ENCODE measurements around the gene KCNQ2.

Gene KCNQ2

GRCh38 chr20:63478346-63479302, 6.2 kb upstream of the KCNQ2 start:
- Histone ChIP-seq H3K79me1 (ENCODE audit: low read length) (no peaks in the 10 kb centered on the region), H3K4ac (ENCODE audit: low read depth, low read length) (no peak overlapping the region), H4K8ac (ENCODE audit: low read depth, low read length) (no peak overlapping the region), H3K56ac (ENCODE audit: low read length) (no peak overlapping the region), H3K79me2 (ENCODE audit: control insufficient read depth, insufficient read depth, low read length) (no peaks in the 10 kb centered on the region), H4K5ac (ENCODE audit: low read length) (no peak overlapping the region), H3K9ac (ENCODE audit: low read length) (no peak overlapping the region), H2BK15ac (replicated peaks; ENCODE audit: low read depth) (no peak overlapping the region), H3K23ac (ENCODE audit: low read length) (no peak overlapping the region), H3K18ac (ENCODE audit: low read length) (no peak overlapping the region), H2BK5ac (ENCODE audit: low read length) (no peak overlapping the region), H3K27me3 (ENCODE audit: insufficient read depth, low read length, poor library complexity) (no peaks in the 10 kb centered on the region), H3K4me2 (ENCODE audit: low read length) (no peak overlapping the region), H3K27ac (ENCODE audit: low read depth, low read length) (no peak overlapping the region), H3K36me3 (ENCODE audit: control insufficient read depth, insufficient read depth, low read length) (no peaks in the 10 kb centered on the region), H3K4me3 (ENCODE audit: low read length) (no peak overlapping the region), H2BK120ac (ENCODE audit: low read depth, low read length) (no peak overlapping the region), H2AK5ac (ENCODE audit: low read length) (no peak overlapping the region), H3K4me1 (ENCODE audit: control insufficient read depth, low read depth, low read length) (no peaks in the 10 kb centered on the region)
- WGBS (ENCODE audit: extremely low coverage, insufficient coverage, low lambda C conversion rate) = no CpG with 5 or more reads among the region's 34 CpGs
- no peak for DNase-seq

GRCh38 chr20:63477944-63478343, 5.5 kb upstream of the KCNQ2 start:
- H3K56ac ChIP-seq (ENCODE audit: low read length) = no peak overlapping the region
- no peak overlapping the region for H3K27ac ChIP-seq (ENCODE audit: low read depth, low read length)
- no peak for DNase-seq
- H3K23ac ChIP-seq (ENCODE audit: low read length) = no peak overlapping the region
- no peaks in the 10 kb centered on the region for H3K79me1 ChIP-seq (ENCODE audit: low read length)
- H3K9ac ChIP-seq (ENCODE audit: low read length) = no peak overlapping the region
- no CpG with 5 or more reads among the region's 17 CpGs for WGBS (ENCODE audit: extremely low coverage, insufficient coverage, low lambda C conversion rate)
- H3K4me3 ChIP-seq (ENCODE audit: low read length) = no peak overlapping the region
- no peak overlapping the region for H3K4ac ChIP-seq (ENCODE audit: low read depth, low read length)
- H2BK15ac ChIP-seq (replicated peaks; ENCODE audit: low read depth) = no peak overlapping the region
- H3K36me3 ChIP-seq (ENCODE audit: control insufficient read depth, insufficient read depth, low read length) = no peaks in the 10 kb centered on the region
- H3K27me3 ChIP-seq (ENCODE audit: insufficient read depth, low read length, poor library complexity) = no peaks in the 10 kb centered on the region
- H4K8ac ChIP-seq (ENCODE audit: low read depth, low read length) = no peak overlapping the region
- no peak overlapping the region for H4K5ac ChIP-seq (ENCODE audit: low read length)
- no peak overlapping the region for H3K4me2 ChIP-seq (ENCODE audit: low read length)
- no peaks in the 10 kb centered on the region for H3K4me1 ChIP-seq (ENCODE audit: control insufficient read depth, low read depth, low read length)
- no peak overlapping the region for H2AK5ac ChIP-seq (ENCODE audit: low read length)
- no peaks in the 10 kb centered on the region for H3K79me2 ChIP-seq (ENCODE audit: control insufficient read depth, insufficient read depth, low read length)
- H2BK5ac ChIP-seq (ENCODE audit: low read length) = no peak overlapping the region
- H3K18ac ChIP-seq (ENCODE audit: low read length) = no peak overlapping the region
- H2BK120ac ChIP-seq (ENCODE audit: low read depth, low read length) = no peak overlapping the region

- H3K27ac ChIP-seq (ENCODE audit: low read depth, low read length) = no peak overlapping the region
- H3K4me3 ChIP-seq (ENCODE audit: low read length) = no peak overlapping the region
- no peaks in the 10 kb centered on the region for H3K36me3 ChIP-seq (ENCODE audit: control insufficient read depth, insufficient read depth, low read length)
- no peak overlapping the region for H3K9ac ChIP-seq (ENCODE audit: low read length)
- no peak overlapping the region for H2BK15ac ChIP-seq (replicated peaks; ENCODE audit: low read depth)
- no peak overlapping the region for H2BK5ac ChIP-seq (ENCODE audit: low read length)
- no peak overlapping the region for H3K56ac ChIP-seq (ENCODE audit: low read length)
- H3K4me2 ChIP-seq (ENCODE audit: low read length) = no peak overlapping the region
- no peak overlapping the region for H3K18ac ChIP-seq (ENCODE audit: low read length)
- no peaks in the 10 kb centered on the region for H3K79me1 ChIP-seq (ENCODE audit: low read length)
- no peak overlapping the region for H4K5ac ChIP-seq (ENCODE audit: low read length)
- no peak overlapping the region for H4K8ac ChIP-seq (ENCODE audit: low read depth, low read length)
- DNase-seq = no peak
- no peak overlapping the region for H2BK120ac ChIP-seq (ENCODE audit: low read depth, low read length)
- no peak overlapping the region for H3K23ac ChIP-seq (ENCODE audit: low read length)
- H3K4me1 ChIP-seq (ENCODE audit: control insufficient read depth, low read depth, low read length) = no peaks in the 10 kb centered on the region
- H3K27me3 ChIP-seq (ENCODE audit: insufficient read depth, low read length, poor library complexity) = no peaks in the 10 kb centered on the region
- H3K79me2 ChIP-seq (ENCODE audit: control insufficient read depth, insufficient read depth, low read length) = no peaks in the 10 kb centered on the region
- H2AK5ac ChIP-seq (ENCODE audit: low read length) = no peak overlapping the region
- H3K4ac ChIP-seq (ENCODE audit: low read depth, low read length) = no peak overlapping the region
- no CpG with 5 or more reads among the region's 21 CpGs for WGBS (ENCODE audit: extremely low coverage, insufficient coverage, low lambda C conversion rate)
Observed at GRCh38 chr20:63477061-63477616, 4.7 kb upstream of the KCNQ2 start.

DNA sequence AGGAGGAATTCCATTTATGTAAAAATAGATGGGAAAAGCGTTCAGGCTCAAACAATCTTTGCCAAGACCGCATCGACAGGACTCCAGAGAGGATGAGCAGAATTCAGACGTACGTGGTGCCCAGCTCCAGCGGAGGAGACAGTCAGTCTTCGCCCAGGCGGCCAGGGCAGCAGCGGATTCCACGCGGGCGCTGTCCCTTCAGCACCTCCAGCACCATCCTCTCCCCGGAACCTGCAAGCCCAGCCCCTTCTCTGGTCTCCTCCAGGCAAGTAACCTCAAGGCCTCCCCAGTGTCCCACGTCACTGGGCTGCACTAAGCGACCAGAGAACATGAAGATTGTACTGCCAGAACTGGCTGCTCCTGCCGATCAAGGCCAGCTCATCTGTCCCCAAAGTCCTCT, 2.8 kb upstream of the KCNQ2 start:
- Histone ChIP-seq H3K4me1 (ENCODE audit: control insufficient read depth, low read depth, low read length) (no peaks in the 10 kb centered on the region), H3K27me3 (ENCODE audit: insufficient read depth, low read length, poor library complexity) (no peaks in the 10 kb centered on the region), H3K23ac (ENCODE audit: low read length) (no peak overlapping the region), H4K5ac (ENCODE audit: low read length) (no peak overlapping the region), H3K36me3 (ENCODE audit: control insufficient read depth, insufficient read depth, low read length) (no peaks in the 10 kb centered on the region), H2BK5ac (ENCODE audit: low read length) (no peak overlapping the region), H2AK5ac (ENCODE audit: low read length) (no peak overlapping the region), H2BK120ac (ENCODE audit: low read depth, low read length) (no peak overlapping the region), H3K4me2 (ENCODE audit: low read length) (no peak overlapping the region), H2BK15ac (replicated peaks; ENCODE audit: low read depth) (no peak overlapping the region), H3K9ac (ENCODE audit: low read length) (no peak overlapping the region), H3K56ac (ENCODE audit: low read length) (no peak overlapping the region), H3K4me3 (ENCODE audit: low read length) (no peak overlapping the region), H3K18ac (ENCODE audit: low read length) (no peak overlapping the region), H4K8ac (ENCODE audit: low read depth, low read length) (no peak overlapping the region), H3K79me2 (ENCODE audit: control insufficient read depth, insufficient read depth, low read length) (peaks cover 9% of the 10 kb centered on the region), H3K79me1 (ENCODE audit: low read length) (peaks cover 2% of the 10 kb centered on the region), H3K27ac (ENCODE audit: low read depth, low read length) (no peak overlapping the region), H3K4ac (ENCODE audit: low read depth, low read length) (no peak overlapping the region)
- DNase-seq = peak; percentile 78
- WGBS (ENCODE audit: extremely low coverage, insufficient coverage, low lambda C conversion rate) = no CpG with 5 or more reads among the region's 16 CpGs

- Histone ChIP-seq H3K27ac (ENCODE audit: low read depth, low read length) (no peak overlapping the region), H3K56ac (ENCODE audit: low read length) (no peak overlapping the region), H2BK120ac (ENCODE audit: low read depth, low read length) (no peak overlapping the region), H4K8ac (ENCODE audit: low read depth, low read length) (no peak overlapping the region), H2BK15ac (replicated peaks; ENCODE audit: low read depth) (no peak overlapping the region), H3K4me1 (ENCODE audit: control insufficient read depth, low read depth, low read length) (no peaks in the 10 kb centered on the region), H3K18ac (ENCODE audit: low read length) (no peak overlapping the region), H3K27me3 (ENCODE audit: insufficient read depth, low read length, poor library complexity) (no peaks in the 10 kb centered on the region), H4K5ac (ENCODE audit: low read length) (no peak overlapping the region), H2BK5ac (ENCODE audit: low read length) (no peak overlapping the region), H3K4ac (ENCODE audit: low read depth, low read length) (no peak overlapping the region), H3K4me2 (ENCODE audit: low read length) (no peak overlapping the region), H3K4me3 (ENCODE audit: low read length) (no peak overlapping the region), H3K36me3 (ENCODE audit: control insufficient read depth, insufficient read depth, low read length) (no peaks in the 10 kb centered on the region), H3K23ac (ENCODE audit: low read length) (no peak overlapping the region), H3K9ac (ENCODE audit: low read length) (no peak overlapping the region), H3K79me2 (ENCODE audit: control insufficient read depth, insufficient read depth, low read length) (peaks cover 14% of the 10 kb centered on the region), H3K79me1 (ENCODE audit: low read length) (peaks cover 4% of the 10 kb centered on the region), H2AK5ac (ENCODE audit: low read length) (no peak overlapping the region)
- DNase-seq = no peak
- no CpG with 5 or more reads among the region's 30 CpGs for WGBS (ENCODE audit: extremely low coverage, insufficient coverage, low lambda C conversion rate)
Observed at GRCh38 chr20:63473555-63474449, 1.3 kb upstream of the KCNQ2 start.

All from mesendoderm (in vitro differentiated cells).